CD4-positive, alpha-beta T cell treated with Interleukin-17A for 1 hour (primary cell): Measurements from ENCODE around the gene NFATC2.
"Not testable (repeated sequence)": the region's sequence is repeated elsewhere in the genome, so short reads cannot be mapped to it uniquely, and the experiment has no call there.

ENCODE experiments used
- DNase-seq: peaks from one replicate; pipeline ENCODE4 v3.0.0-alpha.2; 2020

Gene NFATC2

GRCh38 chr20:51542571-51543421, at the start of gene NFATC2:
Gene NFATC2 (minus strand): TSS chr20:51542719. CDS start chr20:51542499, 220 bp downstream.
- DNase-seq: peak; percentile 61

GRCh38 chr20:51591871-51592270, 49.4 kb upstream of the NFATC2 start:
- no peak for DNase-seq

GRCh38 chr20:51588762-51589161, 46.2 kb upstream of the NFATC2 start:
- no peak for DNase-seq

GRCh38 chr20:51587145-51587544, 44.6 kb upstream of the NFATC2 start:
- DNase-seq: no peak

GRCh38 chr20:51586005-51586440, 43.5 kb upstream of the NFATC2 start:
- DNase-seq: no peak

- no peak for DNase-seq
These were observed 42.6 kb upstream of the NFATC2 start for GRCh38 chr20:51585148-51585547.

GRCh38 chr20:51584737-51585136, 42.2 kb upstream of the NFATC2 start:
- DNase-seq: no peak

GRCh38 chr20:51584116-51584515, 41.6 kb upstream of the NFATC2 start:
- DNase-seq: no peak

- no peak for DNase-seq
These were observed 41.0 kb upstream of the NFATC2 start for GRCh38 chr20:51583499-51583898.

- DNase-seq: no peak
These were observed 40.6 kb upstream of the NFATC2 start for GRCh38 chr20:51583073-51583472.

- DNase-seq: no peak
These were observed 39.1 kb upstream of the NFATC2 start for GRCh38 chr20:51581571-51581970.

- DNase-seq: no peak
These were observed 36.6 kb upstream of the NFATC2 start for GRCh38 chr20:51579137-51579536.

- no peak for DNase-seq
These were observed 35.6 kb upstream of the NFATC2 start for GRCh38 chr20:51578145-51578459.

GRCh38 chr20:51577432-51578144, 35.1 kb upstream of the NFATC2 start:
- no peak for DNase-seq

GRCh38 chr20:51575486-51575885, 33.0 kb upstream of the NFATC2 start:
- DNase-seq: no peak

GRCh38 chr20:51574248-51575033, 31.9 kb upstream of the NFATC2 start:
- no peak for DNase-seq

- no peak for DNase-seq
These were observed 31.2 kb upstream of the NFATC2 start for GRCh38 chr20:51573576-51574243.

- no peak for DNase-seq
These were observed 28.9 kb upstream of the NFATC2 start for GRCh38 chr20:51571460-51571794.

GRCh38 chr20:51570739-51571459, 28.4 kb upstream of the NFATC2 start:
- DNase-seq: no peak

- no peak for DNase-seq
These were observed 27.6 kb upstream of the NFATC2 start for GRCh38 chr20:51569815-51570738.

GRCh38 chr20:51568533-51568932, 26.0 kb upstream of the NFATC2 start:
- DNase-seq: not testable (repeated sequence)
